GM10248 (cell line): ENCODE results near the gene CENPT.

ENCODE experiments used
- CTCF ChIA-PET: fragments of 300-600 bp; sonication (Branson Sonifier 250); formaldehyde crosslinking; extraction: SDS; loops from one replicate; lab custom pipeline; 2021; ENCODE audit warnings: antibody characterized with exemption; lab: Yijun Ruan, JAX
- POLR2A ChIA-PET: fragments of 350-650 bp; sonication (Branson Sonifier 250); formaldehyde crosslinking; extraction: SDS; loops from one replicate; lab custom pipeline; 2020; ENCODE audit warnings: antibody characterized with exemption; lab: Yijun Ruan, JAX
- DNase-seq: peaks from one replicate; pipeline ENCODE4 v3.0.0; 2012; ENCODE audit errors: extremely low spot score
- CTCF ChIP-seq: IDR thresholded peaks from 2 replicates; pipeline ENCODE4 v1.5.1; 2012; ENCODE audit warnings: mild to moderate bottlenecking, low read depth; ENCODE audit errors: extremely low read depth, missing control alignments, control extremely low read depth

CENPT gene

GRCh38 chr16:67862623-67863583, 15.4 kb upstream of the CENPT start:
- POLR2A ChIA-PET = interaction anchor here (1.4 kb wide), 1 partner anchor 16 kb away, joined by 3 read pairs; no protein-coding TSS in a partner anchor
- CTCF ChIA-PET = interaction anchor here (0.9 to 7.8 kb wide), 9 partner anchors 9 to 342 kb away, joined by 3 to 53 read pairs (median 5); partner anchors contain the start of genes CENPT, NRN1L and NUTF2
- TF ChIP-seq CTCF = no peak
- DNase-seq = no peak

- DNase-seq = no peak
- no peak for TF ChIP-seq CTCF
- CTCF ChIA-PET = interaction anchor here (2.3 to 7.8 kb wide), 5 partner anchors 10 to 341 kb away, joined by 7 to 53 read pairs (median 12); partner anchors contain the start of gene NRN1L
- POLR2A ChIA-PET = interaction anchor here (0.6 to 1.4 kb wide), 2 partner anchors 17 to 40 kb away, joined by 3 read pairs; no protein-coding TSS in a partner anchor
These were observed 14.4 kb upstream of the CENPT start for GRCh38 chr16:67861877-67862276.

- POLR2A ChIA-PET = interaction anchor here (1.4 kb wide), 1 partner anchor 18 kb away, joined by 3 read pairs; no protein-coding TSS in a partner anchor
- CTCF ChIA-PET = interaction anchor here (1.0 to 7.8 kb wide), 7 partner anchors 17 to 340 kb away, joined by 3 to 53 read pairs (median 7); partner anchors contain the start of gene NRN1L
- DNase-seq = no peak
- TF ChIP-seq CTCF = no peak
These were observed 13.3 kb upstream of the CENPT start for GRCh38 chr16:67860589-67861398.

GRCh38 chr16:67858500-67858899, 11.0 kb upstream of the CENPT start:
- ChIA-PET CTCF (interaction anchor here (1.5 to 7.8 kb wide), 2 partner anchors 10 to 42 kb away, joined by 5 to 53 read pairs; no protein-coding TSS in a partner anchor), POLR2A (no interaction called here)
- DNase-seq = no peak
- no peak for TF ChIP-seq CTCF

- no peak for TF ChIP-seq CTCF
- DNase-seq = no peak
- POLR2A ChIA-PET = interaction anchor here (1.0 kb wide), 1 partner anchor 11 kb away, joined by 3 read pairs; the partner anchor contains the start of gene NUTF2
- CTCF ChIA-PET = interaction anchor here (1.0 to 1.5 kb wide), 4 partner anchors 11 to 41 kb away, joined by 3 to 5 read pairs (median 4); no protein-coding TSS in a partner anchor
These were observed 10.2 kb upstream of the CENPT start for GRCh38 chr16:67857547-67858233.
